ENCODE data around the gene C3orf22.

DNA sequence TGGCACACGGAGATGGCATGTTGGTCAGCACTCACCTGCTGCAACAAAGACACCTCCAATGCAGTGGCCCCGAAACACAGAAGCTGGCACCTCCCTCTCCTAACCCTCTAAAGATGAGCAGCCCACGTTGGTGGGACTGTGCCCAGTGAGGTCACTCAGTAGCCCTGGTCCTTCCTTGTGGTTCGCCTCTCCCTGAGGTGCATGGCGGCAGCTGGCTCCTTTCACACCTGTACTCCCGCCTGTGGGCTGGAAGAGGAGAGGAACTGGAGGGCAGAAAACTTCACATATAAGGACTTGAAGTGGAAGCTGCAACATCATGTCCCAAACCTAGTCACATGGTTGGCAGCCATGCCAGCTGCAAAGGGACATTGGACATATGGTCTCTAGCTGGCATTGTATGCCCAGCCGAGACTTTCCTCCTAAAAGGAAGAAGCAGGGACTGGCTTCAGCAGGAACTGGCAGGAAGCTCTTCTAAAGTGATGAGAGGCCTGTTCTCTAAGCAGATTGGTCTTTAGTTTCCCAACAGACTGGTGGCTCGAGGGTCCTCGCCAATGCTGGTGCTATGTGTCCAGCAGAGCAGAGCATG lies 10.8 kb upstream of the C3orf22 start:
- no peak for TF ChIP-seq CTCF (IDR thresholded peaks at IDR 0.05; ENCODE audit: low read depth, low read length)
- no peak for TF ChIP-seq EZH2phosphoT487 (IDR thresholded peaks at IDR 0.05; ENCODE audit: low read depth)
